Lower leg skin (tissue), 4 donors: ENCODE data around the gene PPP6C. TPM values are rescaled to one million over a fixed set of nuclear protein-coding genes. Genes with fewer than 3 reads are reported as not detected.

ENCODE experiments used
- DNase-seq, 2 donors: peaks; one replicate each; pipeline ENCODE4 v3.0.0-alpha.2; 2019; ENCODE audit warnings: low spot score in 2 of 2
- H3K4me3 ChIP-seq: fragments of 200-600 bp; sonication (generic); 2 replicates; pipeline ENCODE4 v1.5.1; 2017; ENCODE audit warnings: mild to moderate bottlenecking, low read depth; ENCODE audit not compliant: poor library complexity, severe bottlenecking
- CTCF ChIP-seq, 3 donors: fragments of 450-650 bp; IDR thresholded peaks; one replicate each; pipeline ENCODE4 v1.5.1; 2016; ENCODE audit warnings: antibody characterized with exemption in 3 of 3, mild to moderate bottlenecking in 3 of 3, moderate library complexity in 2 of 3
- POLR2A ChIP-seq, 2 donors: fragments of 450-650 bp; IDR thresholded peaks; one replicate each; pipeline ENCODE4 v1.6.1; 2016 to 2017; ENCODE audit warnings: antibody characterized with exemption in 2 of 2, mild to moderate bottlenecking in 1 of 2, moderate library complexity in 1 of 2
- WGBS, 2 donors: methylation state at CpG; one replicate each; pipeline ENCODE4 v1.1.5; 2018; 5-methylcytosine and 5-hydroxymethylcytosine counted together
- intact Hi-C: fragments of 100-400 bp; cut with DNase I; formaldehyde crosslinking; loops from one replicate; pipeline ENCODE4 v1.15.0; 2023; ENCODE audit warnings: low total_unique reads
- total RNA-seq, 4 donors: library from RNA; depleted of rRNA; stranded (reverse); fragments of >200 nt; gene quantifications; one replicate each; pipeline ENCODE4 v1.1.0, GENCODE V29; 2016

Gene PPP6C
- total RNA-seq, 4 donors from 2014 or later: 26.0 to 29.9 (median 29.5) TPM

GRCh38 chr9:125140576-125140975 lies 49.0 kb downstream of the PPP6C start:
- DNase-seq: no peak
- 90 to 92% methylated on average over 1 of the region's 1 CpG for WGBS, 2 donors
- H3K4me3 ChIP-seq: no peak overlapping the region
- intact Hi-C loops: no loop called here
- TF ChIP-seq CTCF (IDR thresholded peaks at IDR 0.05) (no peak), POLR2A (IDR thresholded peaks at IDR 0.05) (no peak)

- 60 to 75% methylated on average over 4 of the region's 4 CpGs for WGBS, 2 donors
- no peak for DNase-seq
- intact Hi-C loops: no loop called here
- TF ChIP-seq CTCF (IDR thresholded peaks at IDR 0.05) (no peak), POLR2A (IDR thresholded peaks at IDR 0.05) (no peak)
- H3K4me3 ChIP-seq: no peak overlapping the region
Observed at GRCh38 chr9:125137200-125137599, 52.4 kb downstream of the PPP6C start.

GRCh38 chr9:125134976-125135375 lies 54.6 kb downstream of the PPP6C start:
- intact Hi-C loops: no loop called here
- DNase-seq: no peak
- TF ChIP-seq CTCF (IDR thresholded peaks at IDR 0.05): no peak
- no peak for TF ChIP-seq POLR2A (IDR thresholded peaks at IDR 0.05)
- no peak overlapping the region for H3K4me3 ChIP-seq

- TF ChIP-seq POLR2A (IDR thresholded peaks at IDR 0.05): no peak
- no peak for TF ChIP-seq CTCF (IDR thresholded peaks at IDR 0.05)
- DNase-seq: no peak
- 77 to 94% methylated on average over 1 of the region's 1 CpG for WGBS, 2 donors
- intact Hi-C loops: no loop called here
- H3K4me3 ChIP-seq: no peak overlapping the region
Observed at GRCh38 chr9:125133403-125134329, 55.9 kb downstream of the PPP6C start.

GRCh38 chr9:125131778-125132177 lies 57.8 kb downstream of the PPP6C start:
- intact Hi-C loops: no loop called here
- DNase-seq: no peak
- TF ChIP-seq POLR2A (IDR thresholded peaks at IDR 0.05) (no peak), CTCF (IDR thresholded peaks at IDR 0.05) (no peak)
- no peak overlapping the region for H3K4me3 ChIP-seq
- WGBS, 2 donors: 93 to 94% methylated on average over 6 of the region's 6 CpGs
